ENCODE data around the gene MKLN1. TPM values are rescaled to one million over a fixed set of nuclear protein-coding genes. Genes with fewer than 3 reads are reported as not detected.

MKLN1 gene
- total RNA-seq, 1 experiment from 2014 or later = 34.3 TPM

GRCh38 chr7:131289051-131289450, 38.6 kb upstream of the MKLN1 start:
- no peak overlapping the region for H3K27ac Mint-ChIP-seq
- Histone ChIP-seq H4K91ac (ENCODE audit: insufficient read length, low read depth, low read length) (no peak overlapping the region), H3K23me2 (ENCODE audit: insufficient read length, low read depth, low read length, poor library complexity, severe bottlenecking) (no peaks in the 10 kb centered on the region), H3K18ac (ENCODE audit: insufficient read length, low read depth, low read length) (no peak overlapping the region), H3K9me3 (ENCODE audit: control insufficient read depth, low read depth, low read length) (no peaks in the 10 kb centered on the region), H4K5ac (ENCODE audit: insufficient read length, low read depth, low read length) (no peak overlapping the region), H4K8ac (replicated peaks; ENCODE audit: insufficient read length, low read depth, low read length) (no peak overlapping the region), H4K20me1 (ENCODE audit: control insufficient read depth, insufficient read depth, insufficient read length) (no peaks in the 10 kb centered on the region), H3K14ac (ENCODE audit: insufficient read depth, low read length) (no peak overlapping the region), H2BK20ac (ENCODE audit: low read depth, low read length, poor library complexity, severe bottlenecking) (no peak overlapping the region), H3K79me1 (ENCODE audit: insufficient read depth, low read depth, low read length, poor library complexity, severe bottlenecking) (no peaks in the 10 kb centered on the region), H2BK120ac (ENCODE audit: low read depth, low read length, poor library complexity, severe bottlenecking) (no peak overlapping the region), H3K23ac (ENCODE audit: insufficient read length, low read depth, low read length) (no peak overlapping the region), H3T11ph (ENCODE audit: low read length) (no peak overlapping the region), H3K4me2 (ENCODE audit: insufficient read depth, insufficient read length, low read length) (no peak overlapping the region), H2AK5ac (ENCODE audit: insufficient read length, low read length) (no peak overlapping the region), H3K27me3 (ENCODE audit: insufficient read depth, low read length) (no peaks in the 10 kb centered on the region), H3K79me2 (ENCODE audit: insufficient read depth, low read length) (no peaks in the 10 kb centered on the region), H2BK5ac (ENCODE audit: insufficient read length, low read length) (no peak overlapping the region), H3K4me1 (ENCODE audit: insufficient read depth, low read length) (no peaks in the 10 kb centered on the region), H2AFZ (ENCODE audit: low read length) (no peak overlapping the region), H2BK15ac (ENCODE audit: low read depth, low read length) (no peak overlapping the region), H3K27ac (ENCODE audit: insufficient read length, low read depth, low read length) (no peak overlapping the region), H3K9ac (ENCODE audit: extremely low read depth, insufficient read length, low read length) (no peak overlapping the region), H3K56ac (ENCODE audit: insufficient read length, low read depth, low read length) (no peak overlapping the region), H3K4ac (ENCODE audit: low read depth, low read length) (no peak overlapping the region), H2BK12ac (ENCODE audit: insufficient read length, low read depth, low read length) (no peak overlapping the region)
- H3K36me3 Mint-ChIP-seq (ENCODE audit: insufficient read depth in 1 of 3, low read depth in 3 of 3) = no peaks in the 10 kb centered on the region
- TF ChIP-seq, protein P1, sequence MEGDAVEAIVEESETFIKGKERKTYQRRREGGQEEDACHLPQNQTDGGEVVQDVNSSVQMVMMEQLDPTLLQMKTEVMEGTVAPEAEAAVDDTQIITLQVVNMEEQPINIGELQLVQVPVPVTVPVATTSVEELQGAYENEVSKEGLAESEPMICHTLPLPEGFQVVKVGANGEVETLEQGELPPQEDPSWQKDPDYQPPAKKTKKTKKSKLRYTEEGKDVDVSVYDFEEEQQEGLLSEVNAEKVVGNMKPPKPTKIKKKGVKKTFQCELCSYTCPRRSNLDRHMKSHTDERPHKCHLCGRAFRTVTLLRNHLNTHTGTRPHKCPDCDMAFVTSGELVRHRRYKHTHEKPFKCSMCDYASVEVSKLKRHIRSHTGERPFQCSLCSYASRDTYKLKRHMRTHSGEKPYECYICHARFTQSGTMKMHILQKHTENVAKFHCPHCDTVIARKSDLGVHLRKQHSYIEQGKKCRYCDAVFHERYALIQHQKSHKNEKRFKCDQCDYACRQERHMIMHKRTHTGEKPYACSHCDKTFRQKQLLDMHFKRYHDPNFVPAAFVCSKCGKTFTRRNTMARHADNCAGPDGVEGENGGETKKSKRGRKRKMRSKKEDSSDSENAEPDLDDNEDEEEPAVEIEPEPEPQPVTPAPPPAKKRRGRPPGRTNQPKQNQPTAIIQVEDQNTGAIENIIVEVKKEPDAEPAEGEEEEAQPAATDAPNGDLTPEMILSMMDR (conservative IDR thresholded peaks at IDR 0.05) = no peak
- WGBS (ENCODE audit: extremely low coverage, insufficient read length, low lambda C conversion rate) = no CpG with 5 or more reads among the region's 5 CpGs
- H3K27me3 Mint-ChIP-seq (ENCODE audit: low read depth) = no peaks in the 10 kb centered on the region
- no peaks in the 10 kb centered on the region for H3K9me3 Mint-ChIP-seq
- H3K4me3 Mint-ChIP-seq = no peak overlapping the region
- peaks cover 14% of the 10 kb centered on the region in 2 experiments for H3K4me1 Mint-ChIP-seq
- no peak for DNase-seq
